EL (cell line): ENCODE data around the gene GSS.

Experiments used
- DNase-seq: peaks from one replicate; pipeline ENCODE4 v3.0.0-alpha.2; 2016

Gene GSS

GRCh38 chr20:34977365-34978091, 21.9 kb upstream of the GSS start:
- DNase-seq: no peak

GRCh38 chr20:34976286-34976685, 20.7 kb upstream of the GSS start:
- DNase-seq: no peak

GRCh38 chr20:34974246-34974645, 18.6 kb upstream of the GSS start:
- no peak for DNase-seq

- no peak for DNase-seq
Measured at GRCh38 chr20:34971561-34972235, 16.1 kb upstream of the GSS start.

- DNase-seq: no peak
Measured at GRCh38 chr20:34970846-34971560, 15.4 kb upstream of the GSS start.

- no peak for DNase-seq
Measured at GRCh38 chr20:34970193-34970840, 14.7 kb upstream of the GSS start.

- DNase-seq: no peak
Measured at GRCh38 chr20:34968042-34968775, 12.6 kb upstream of the GSS start.

- no peak for DNase-seq
Measured at GRCh38 chr20:34967421-34967820, 11.8 kb upstream of the GSS start.

GRCh38 chr20:34965051-34965450, 9.4 kb upstream of the GSS start:
- DNase-seq: no peak

GRCh38 chr20:34964486-34964885, 8.9 kb upstream of the GSS start:
- no peak for DNase-seq

GRCh38 chr20:34956751-34957472, 1.3 kb upstream of the GSS start:
- no peak for DNase-seq

GRCh38 chr20:34956041-34956458, 444 bp upstream of the GSS start:
- no peak for DNase-seq

- peak; percentile 65 for DNase-seq
Measured at GRCh38 chr20:34954904-34955230, 739 bp downstream of the GSS start.

- DNase-seq: no peak
Measured at GRCh38 chr20:34953960-34954359, 1.6 kb downstream of the GSS start.

- DNase-seq: peak; percentile 18
Measured at GRCh38 chr20:34952671-34953070, 2.9 kb downstream of the GSS start.

GRCh38 chr20:34951652-34952051, 4.0 kb downstream of the GSS start:
- DNase-seq: no peak

GRCh38 chr20:34951252-34951651, 4.4 kb downstream of the GSS start:
- DNase-seq: no peak

GRCh38 chr20:34949120-34949519, 6.5 kb downstream of the GSS start:
- no peak for DNase-seq

- peak; percentile 78 for DNase-seq
Measured at GRCh38 chr20:34948030-34948429, 7.6 kb downstream of the GSS start.

GRCh38 chr20:34947336-34947735, 8.3 kb downstream of the GSS start:
- no peak for DNase-seq

GRCh38 chr20:34946661-34947060, 8.9 kb downstream of the GSS start:
- DNase-seq: no peak
